ENCODE data around the gene PLPP1.

- no peak for TF ChIP-seq CTCF (IDR thresholded peaks at IDR 0.05)
- no peak for TF ChIP-seq POLR2A (IDR thresholded peaks at IDR 0.05)
Measured at GRCh38 chr5:55533521-55534435, 986 bp downstream of the PLPP1 start.
